ENCODE measurements around the gene NBAS. TPM values are rescaled to one million over a fixed set of nuclear protein-coding genes. Genes with fewer than 3 reads are reported as not detected.

Gene NBAS
- total RNA-seq, 1 donor from 2014 or later = 29.7 TPM

DNA sequence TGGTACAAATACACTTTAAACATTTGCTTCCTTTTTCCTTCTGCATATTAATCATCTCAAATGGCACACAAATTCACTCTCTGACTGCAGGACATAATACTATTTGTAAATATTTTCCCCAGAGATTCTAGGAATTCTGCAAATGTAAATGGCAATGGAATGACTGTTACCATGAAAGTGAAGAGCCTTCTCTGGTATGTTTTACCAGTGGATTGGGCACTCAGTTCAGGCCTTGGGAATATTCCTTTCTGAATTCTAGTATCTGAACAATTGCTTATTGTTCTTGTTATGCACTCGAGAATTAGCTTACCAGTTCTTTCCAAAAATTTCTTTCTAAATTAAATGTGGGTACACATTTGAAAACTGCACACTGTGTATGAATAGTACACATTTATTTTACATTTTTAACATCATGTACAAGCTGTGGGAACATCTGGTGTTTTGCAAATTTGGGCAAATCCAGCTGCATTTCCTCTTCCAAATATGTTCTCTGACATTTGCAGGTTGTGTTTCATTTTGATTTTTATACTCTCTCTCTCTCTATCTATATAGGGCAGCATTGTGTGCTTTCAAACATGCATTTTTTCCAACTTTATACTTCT, 289.1 kb downstream of the NBAS start:
- TF ChIP-seq POLR2A (IDR thresholded peaks at IDR 0.05) (no peak), POLR2AphosphoS5 (IDR thresholded peaks at IDR 0.05; ENCODE audit: insufficient read depth in 1 of 2, low read depth in 1 of 2) (no peak)
- TF ChIP-seq, protein P1, sequence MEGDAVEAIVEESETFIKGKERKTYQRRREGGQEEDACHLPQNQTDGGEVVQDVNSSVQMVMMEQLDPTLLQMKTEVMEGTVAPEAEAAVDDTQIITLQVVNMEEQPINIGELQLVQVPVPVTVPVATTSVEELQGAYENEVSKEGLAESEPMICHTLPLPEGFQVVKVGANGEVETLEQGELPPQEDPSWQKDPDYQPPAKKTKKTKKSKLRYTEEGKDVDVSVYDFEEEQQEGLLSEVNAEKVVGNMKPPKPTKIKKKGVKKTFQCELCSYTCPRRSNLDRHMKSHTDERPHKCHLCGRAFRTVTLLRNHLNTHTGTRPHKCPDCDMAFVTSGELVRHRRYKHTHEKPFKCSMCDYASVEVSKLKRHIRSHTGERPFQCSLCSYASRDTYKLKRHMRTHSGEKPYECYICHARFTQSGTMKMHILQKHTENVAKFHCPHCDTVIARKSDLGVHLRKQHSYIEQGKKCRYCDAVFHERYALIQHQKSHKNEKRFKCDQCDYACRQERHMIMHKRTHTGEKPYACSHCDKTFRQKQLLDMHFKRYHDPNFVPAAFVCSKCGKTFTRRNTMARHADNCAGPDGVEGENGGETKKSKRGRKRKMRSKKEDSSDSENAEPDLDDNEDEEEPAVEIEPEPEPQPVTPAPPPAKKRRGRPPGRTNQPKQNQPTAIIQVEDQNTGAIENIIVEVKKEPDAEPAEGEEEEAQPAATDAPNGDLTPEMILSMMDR (IDR thresholded peaks at IDR 0.05) = no peak
- Histone ChIP-seq H3K36me3 (peaks cover 0 to 17% of the 10 kb centered on the region in 2 donors), H3K27ac (no peak overlapping the region), H3K9me3 (no peaks in the 10 kb centered on the region), H3K4me1 (no peaks in the 10 kb centered on the region), H3K4me3 (no peak overlapping the region), H3K27me3 (no peaks in the 10 kb centered on the region)
- DNase-seq (ENCODE audit: extremely low spot score in 2 of 2) = no peak
- intact Hi-C loops (cut with DNase I) = no loop called here

DNA sequence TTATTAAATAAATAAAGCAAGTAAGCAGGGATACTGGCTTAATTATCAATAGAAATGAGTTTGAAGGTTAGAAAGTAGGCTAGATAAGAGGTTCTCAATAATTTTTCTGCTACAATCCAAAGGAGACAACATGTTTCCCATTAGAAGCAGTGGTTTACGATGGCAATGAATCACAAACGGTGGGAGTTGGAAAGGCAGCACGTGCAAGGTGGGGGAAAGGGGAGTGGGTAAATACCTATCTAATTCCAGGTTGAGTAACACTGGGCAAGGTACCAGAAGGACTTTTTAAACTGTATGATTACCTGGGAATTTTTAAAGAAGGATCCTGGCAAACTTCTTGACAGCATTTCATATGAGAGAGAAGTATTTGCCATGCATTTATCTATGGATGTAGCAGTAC, 289.9 kb downstream of the NBAS start:
- Histone ChIP-seq H3K4me1 (no peaks in the 10 kb centered on the region), H3K4me3 (no peak overlapping the region), H3K27ac (no peak overlapping the region), H3K27me3 (no peaks in the 10 kb centered on the region), H3K36me3 (peaks cover 0 to 13% of the 10 kb centered on the region in 2 donors), H3K9me3 (no peaks in the 10 kb centered on the region)
- TF ChIP-seq POLR2AphosphoS5 (IDR thresholded peaks at IDR 0.05; ENCODE audit: insufficient read depth in 1 of 2, low read depth in 1 of 2) (no peak), POLR2A (IDR thresholded peaks at IDR 0.05) (no peak)
- TF ChIP-seq, protein P1 (IDR thresholded peaks at IDR 0.05) = no peak
- intact Hi-C loops (cut with DNase I) = no loop called here
- DNase-seq (ENCODE audit: extremely low spot score in 2 of 2) = no peak

DNA sequence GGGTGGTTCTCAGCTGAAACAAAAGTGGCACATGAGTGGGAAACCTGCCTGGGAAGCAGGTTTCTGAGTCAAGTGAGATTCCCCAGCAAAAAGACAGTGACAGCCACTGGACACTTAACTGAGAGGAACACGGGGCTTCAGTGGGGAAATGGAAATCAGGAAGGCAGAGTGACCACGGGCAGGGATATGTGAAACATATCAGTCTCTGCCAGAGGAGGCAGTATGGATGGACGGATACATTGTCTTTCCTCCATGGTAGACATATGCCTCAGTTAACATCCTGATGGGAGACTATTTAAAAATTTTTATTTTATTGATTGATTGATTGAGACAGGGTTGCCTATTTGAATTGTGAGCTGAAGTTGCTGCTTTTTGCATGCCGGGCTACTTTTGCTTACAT, 292.1 kb downstream of the NBAS start:
- Histone ChIP-seq H3K4me1 (no peaks in the 10 kb centered on the region), H3K9me3 (no peaks in the 10 kb centered on the region), H3K27me3 (no peaks in the 10 kb centered on the region), H3K27ac (no peak overlapping the region), H3K4me3 (no peak overlapping the region), H3K36me3 (no peaks in the 10 kb centered on the region)
- intact Hi-C loops (cut with DNase I) = no loop called here
- no peak for TF ChIP-seq POLR2A (IDR thresholded peaks at IDR 0.05)
- TF ChIP-seq, protein P1 (IDR thresholded peaks at IDR 0.05) = no peak
- no peak for TF ChIP-seq POLR2AphosphoS5 (IDR thresholded peaks at IDR 0.05; ENCODE audit: insufficient read depth in 1 of 2, low read depth in 1 of 2)
- no peak for DNase-seq (ENCODE audit: extremely low spot score in 2 of 2)

DNA sequence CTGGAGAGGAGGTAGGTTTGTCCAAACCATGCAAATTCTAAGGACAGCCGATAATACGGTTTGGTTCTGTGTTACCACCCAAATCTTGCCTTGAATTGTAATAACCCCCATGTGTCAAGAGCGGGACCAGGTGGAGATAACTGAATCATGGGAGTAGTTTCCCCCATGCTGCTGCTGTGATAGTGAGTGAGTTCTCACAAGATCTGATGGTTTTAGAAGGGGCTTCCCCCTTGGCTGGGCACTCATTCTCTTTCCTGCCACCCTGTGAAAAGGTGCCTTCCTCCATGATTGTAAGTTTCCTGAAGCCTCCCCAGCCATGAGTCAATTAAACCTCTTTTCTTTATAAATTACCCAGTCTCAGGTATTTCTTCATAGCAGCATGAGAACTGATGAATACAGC, 295.2 kb downstream of the NBAS start:
- Histone ChIP-seq H3K27me3 (no peaks in the 10 kb centered on the region), H3K4me1 (no peaks in the 10 kb centered on the region), H3K9me3 (no peaks in the 10 kb centered on the region), H3K36me3 (no peaks in the 10 kb centered on the region), H3K4me3 (no peak overlapping the region), H3K27ac (no peak overlapping the region)
- intact Hi-C loops (cut with DNase I) = no loop called here
- DNase-seq (ENCODE audit: extremely low spot score in 2 of 2) = no peak
- TF ChIP-seq POLR2AphosphoS5 (IDR thresholded peaks at IDR 0.05; ENCODE audit: insufficient read depth in 1 of 2, low read depth in 1 of 2) (no peak), POLR2A (IDR thresholded peaks at IDR 0.05) (no peak)
- TF ChIP-seq, protein P1 (IDR thresholded peaks at IDR 0.05) = no peak

DNA sequence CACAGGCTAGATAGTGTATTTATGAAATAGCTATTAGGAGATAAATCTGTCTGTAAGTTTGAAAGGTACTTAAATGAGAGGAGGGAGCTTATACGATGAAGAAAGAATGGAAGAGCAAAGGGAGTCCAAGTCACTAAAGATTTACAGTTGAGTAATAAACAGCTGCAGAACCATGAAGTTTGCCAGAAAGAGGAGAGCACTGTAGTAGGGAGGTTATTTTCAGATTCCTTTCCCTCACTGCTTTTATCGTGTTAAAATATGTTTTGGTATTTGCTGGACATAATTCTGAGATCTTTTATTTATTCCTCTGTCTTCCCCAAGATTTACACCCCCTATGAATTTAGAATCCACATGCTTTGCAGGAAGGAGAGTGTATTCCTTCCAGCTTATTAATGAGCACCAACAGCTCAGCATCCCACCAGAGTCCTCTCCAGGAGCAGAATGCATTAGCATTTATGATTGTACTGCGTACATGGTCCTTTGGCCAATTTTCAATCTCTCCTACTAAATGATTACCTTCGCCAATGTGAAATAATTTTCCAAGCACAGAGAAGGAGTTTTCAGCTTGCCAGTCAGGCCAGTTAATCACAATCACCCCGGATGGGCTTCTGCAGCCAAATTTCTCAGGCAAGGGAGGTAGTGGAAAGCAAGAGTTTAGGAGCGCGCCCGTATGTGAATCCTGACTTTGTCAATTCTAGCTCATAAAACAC, 297.0 kb downstream of the NBAS start:
- H3K27me3 ChIP-seq = no peaks in the 10 kb centered on the region
- no peaks in the 10 kb centered on the region for H3K4me1 ChIP-seq
- no peaks in the 10 kb centered on the region for H3K9me3 ChIP-seq
- intact Hi-C loops (cut with DNase I) = no loop called here
- DNase-seq (ENCODE audit: extremely low spot score in 2 of 2) = no peak
- H3K36me3 ChIP-seq = no peaks in the 10 kb centered on the region
- no peak for TF ChIP-seq POLR2AphosphoS5 (IDR thresholded peaks at IDR 0.05; ENCODE audit: insufficient read depth in 1 of 2, low read depth in 1 of 2)
- TF ChIP-seq POLR2A (IDR thresholded peaks at IDR 0.05) = no peak
- H3K4me3 ChIP-seq = no peak overlapping the region
- no peak overlapping the region for H3K27ac ChIP-seq
